Testis (tissue), 3 donors: ENCODE data around the gene BCAR3. TPM values are rescaled to one million over a fixed set of nuclear protein-coding genes. Genes with fewer than 3 reads are reported as not detected.

ENCODE experiments used
- DNase-seq: peaks from one replicate; pipeline ENCODE4 v3.0.0-alpha.2; 2019
- H3K27ac ChIP-seq, 2 donors: fragments of 200-600 bp; sonication (generic); one replicate each; pipeline ENCODE4 v1.5.1; 2019
- H3K27me3 ChIP-seq: fragments of 200-600 bp; sonication (generic); one replicate; pipeline ENCODE4 v1.5.1; 2019
- H3K36me3 ChIP-seq: fragments of 200-600 bp; sonication (generic); one replicate; pipeline ENCODE4 v1.5.1; 2017; ENCODE audit warnings: low read depth; ENCODE audit errors: missing control alignments
- H3K4me1 ChIP-seq: fragments of 200-600 bp; sonication (generic); one replicate; pipeline ENCODE4 v1.5.1; 2019
- H3K4me3 ChIP-seq, 2 donors: fragments of 200-600 bp; sonication (generic); one replicate each; pipeline ENCODE4 v1.5.1; 2017 to 2019
- H3K9me3 ChIP-seq: fragments of 200-600 bp; sonication (generic); one replicate; pipeline ENCODE4 v1.5.1; 2017
- POLR2A ChIP-seq: fragments of 450-650 bp; IDR thresholded peaks from one replicate; pipeline ENCODE4 v1.6.1; 2017; ENCODE audit warnings: antibody characterized with exemption, mild to moderate bottlenecking, moderate library complexity
- WGBS, 2 donors: methylation state at CpG; one replicate each; pipeline ENCODE4 v1.1.5; 2018; 5-methylcytosine and 5-hydroxymethylcytosine counted together
- intact Hi-C: fragments of 100-400 bp; cut with DNase I; formaldehyde crosslinking; loops from one replicate; pipeline ENCODE4 v1.15.1; 2023; ENCODE audit warnings: low total_unique reads
- polyA plus RNA-seq: library from polyadenylated mRNA; stranded (reverse); fragments of 350-450 nt; fragmentation: Illumina TruSeq; extraction: RNeasy Lipid Tissue Mini Kit (QIAGEN cat#74804); gene quantifications from one replicate; pipeline ENCODE4 v1.2.3, GENCODE V29; 2014; ENCODE audit warnings: low read depth, low replicate concordance; ENCODE audit not compliant: insufficient read depth
- total RNA-seq, 2 donors: library from RNA; depleted of rRNA; stranded (reverse); fragments of >200 nt; gene quantifications; one replicate each; pipeline ENCODE4 v1.2.3, GENCODE V29; 2016
- TF ChIP-seq, protein P1 (sequence below), 3 experiments: fragments of 450-650 bp in 2 of 3; fragments of 200-600 bp in 1 of 3; sonication (generic) in 1 of 3; IDR thresholded peaks; one replicate each; pipeline ENCODE4 v1.5.1; 2016 to 2019; ENCODE audit warnings: antibody characterized with exemption in 3 of 3, mild to moderate bottlenecking in 2 of 3, moderate library complexity in 1 of 3

The BCAR3 gene
- total and polyA plus RNA-seq, 3 donors from 2014 or later, result 23.2 to 55.9 (median 42.9) TPM

DNA sequence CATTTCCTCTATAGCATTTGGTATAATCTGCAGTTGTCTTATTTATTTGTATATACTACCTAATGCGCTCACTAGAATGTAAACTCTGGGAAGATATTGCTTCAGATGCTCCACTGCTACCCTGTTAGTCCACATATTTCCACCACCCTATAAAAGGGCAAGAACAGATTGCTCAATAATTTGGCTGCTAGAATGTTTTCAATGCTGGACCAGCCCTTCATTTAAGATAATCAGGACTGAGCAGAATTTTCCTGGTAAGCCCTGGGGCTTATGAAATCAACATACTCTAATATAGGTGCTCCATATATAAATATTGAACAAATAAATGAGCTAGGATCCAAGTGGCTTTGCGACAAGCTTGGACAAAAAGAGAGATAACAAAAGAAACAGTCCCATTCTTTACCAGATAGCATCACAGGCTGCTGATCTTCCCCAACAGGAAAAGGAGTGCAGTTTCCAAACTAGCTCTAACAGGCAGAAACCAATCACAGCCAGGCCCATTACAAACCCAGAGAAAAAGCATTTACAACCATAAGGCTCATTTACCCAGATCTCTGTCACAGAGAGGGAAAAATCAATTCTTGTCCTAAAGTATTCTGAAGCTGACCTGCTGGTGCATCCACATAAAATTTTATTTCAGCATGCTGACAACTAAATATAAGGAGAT, 8.3 kb downstream of the BCAR3 start:
- DNase-seq, result no peak
- TF ChIP-seq POLR2A, result no peak
- TF ChIP-seq, protein P1, sequence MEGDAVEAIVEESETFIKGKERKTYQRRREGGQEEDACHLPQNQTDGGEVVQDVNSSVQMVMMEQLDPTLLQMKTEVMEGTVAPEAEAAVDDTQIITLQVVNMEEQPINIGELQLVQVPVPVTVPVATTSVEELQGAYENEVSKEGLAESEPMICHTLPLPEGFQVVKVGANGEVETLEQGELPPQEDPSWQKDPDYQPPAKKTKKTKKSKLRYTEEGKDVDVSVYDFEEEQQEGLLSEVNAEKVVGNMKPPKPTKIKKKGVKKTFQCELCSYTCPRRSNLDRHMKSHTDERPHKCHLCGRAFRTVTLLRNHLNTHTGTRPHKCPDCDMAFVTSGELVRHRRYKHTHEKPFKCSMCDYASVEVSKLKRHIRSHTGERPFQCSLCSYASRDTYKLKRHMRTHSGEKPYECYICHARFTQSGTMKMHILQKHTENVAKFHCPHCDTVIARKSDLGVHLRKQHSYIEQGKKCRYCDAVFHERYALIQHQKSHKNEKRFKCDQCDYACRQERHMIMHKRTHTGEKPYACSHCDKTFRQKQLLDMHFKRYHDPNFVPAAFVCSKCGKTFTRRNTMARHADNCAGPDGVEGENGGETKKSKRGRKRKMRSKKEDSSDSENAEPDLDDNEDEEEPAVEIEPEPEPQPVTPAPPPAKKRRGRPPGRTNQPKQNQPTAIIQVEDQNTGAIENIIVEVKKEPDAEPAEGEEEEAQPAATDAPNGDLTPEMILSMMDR (IDR thresholded peaks at IDR 0.05), result no peak
- Histone ChIP-seq H3K27me3 (no peaks in the 10 kb centered on the region), H3K27ac (peak overlapping the region in 1 of 2 donors; percentile 72), H3K4me1 (peaks cover 65% of the 10 kb centered on the region), H3K9me3 (no peaks in the 10 kb centered on the region), H3K4me3 (no peak overlapping the region), H3K36me3 (no peaks in the 10 kb centered on the region)
- 77 to 89% methylated on average over 2 of the region's 2 CpGs for WGBS, 2 donors
- intact Hi-C loops, result no loop called here

DNA sequence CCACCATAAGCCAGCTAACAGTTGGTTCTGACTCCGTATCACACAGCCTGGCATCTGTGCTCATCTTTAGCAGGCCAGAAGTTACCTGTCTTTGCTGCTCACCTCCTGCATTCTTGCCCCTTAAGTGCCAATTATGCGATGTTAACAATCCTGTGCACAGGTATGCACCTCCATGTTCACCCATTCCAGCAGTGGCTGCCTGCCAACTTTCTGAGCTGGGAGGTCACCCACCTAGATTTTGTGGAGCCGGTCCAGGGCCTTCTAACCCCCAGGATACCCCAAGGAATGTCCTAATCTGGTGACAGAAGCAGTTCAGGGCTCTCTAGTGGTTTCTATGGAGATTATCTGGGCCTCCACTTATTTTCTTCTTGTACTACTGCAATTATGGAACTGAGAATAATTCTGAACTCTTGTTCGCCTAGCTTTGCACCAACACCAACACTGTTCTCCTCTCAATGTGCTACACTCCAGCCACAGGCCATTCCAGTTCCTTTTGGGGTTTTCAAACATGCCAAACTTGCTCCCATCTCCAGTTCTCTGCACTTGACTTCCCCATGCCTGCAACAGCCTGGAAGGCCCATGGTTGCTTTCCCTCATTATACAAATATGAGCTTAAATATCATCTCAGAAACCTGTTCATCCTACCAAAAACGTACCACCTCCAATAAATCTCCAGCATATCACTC, 9.0 kb downstream of the BCAR3 start:
- Histone ChIP-seq H3K27ac (peak overlapping the region; percentile 10 to 72), H3K4me1 (peaks cover 72% of the 10 kb centered on the region), H3K36me3 (no peaks in the 10 kb centered on the region), H3K4me3 (no peak overlapping the region), H3K27me3 (no peaks in the 10 kb centered on the region), H3K9me3 (no peaks in the 10 kb centered on the region)
- intact Hi-C loops, result no loop called here
- WGBS, 2 donors, result 64 to 80% methylated on average over 5 of the region's 5 CpGs
- TF ChIP-seq POLR2A, result no peak
- TF ChIP-seq, protein P1 (IDR thresholded peaks at IDR 0.05), result no peak
- DNase-seq, result no peak

DNA sequence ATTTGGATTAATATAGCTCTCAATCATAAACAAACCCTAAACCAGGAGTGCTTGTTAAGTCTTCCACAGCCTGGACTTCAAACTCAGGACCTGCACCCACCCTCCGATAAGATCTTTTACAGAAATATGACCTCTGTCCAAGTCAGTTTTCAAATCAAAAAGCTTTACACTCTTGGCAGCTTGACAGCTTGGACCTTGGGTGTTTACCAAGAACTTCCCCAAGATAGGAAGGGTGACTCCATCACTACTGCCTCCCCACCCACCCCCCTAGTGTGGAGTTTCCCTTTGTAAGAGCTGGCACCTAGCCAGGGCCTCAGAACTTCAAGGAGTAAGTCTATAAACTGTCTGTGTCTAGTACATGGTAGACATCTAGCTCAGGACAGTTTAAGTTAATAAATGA, 9.6 kb downstream of the BCAR3 start:
- intact Hi-C loops, result no loop called here
- WGBS, 2 donors, result 40 to 45% methylated on average over 1 of the region's 1 CpG
- peaks cover 77% of the 10 kb centered on the region for H3K4me1 ChIP-seq
- H3K36me3 ChIP-seq, result no peaks in the 10 kb centered on the region
- H3K9me3 ChIP-seq, result no peaks in the 10 kb centered on the region
- H3K27me3 ChIP-seq, result no peaks in the 10 kb centered on the region
- no peak overlapping the region for H3K4me3 ChIP-seq
- peak; percentile 78 for DNase-seq
- peak overlapping the region; percentile 10 to 72 for H3K27ac ChIP-seq
- TF ChIP-seq, protein P1 (IDR thresholded peaks at IDR 0.05), result no peak
- no peak for TF ChIP-seq POLR2A

DNA sequence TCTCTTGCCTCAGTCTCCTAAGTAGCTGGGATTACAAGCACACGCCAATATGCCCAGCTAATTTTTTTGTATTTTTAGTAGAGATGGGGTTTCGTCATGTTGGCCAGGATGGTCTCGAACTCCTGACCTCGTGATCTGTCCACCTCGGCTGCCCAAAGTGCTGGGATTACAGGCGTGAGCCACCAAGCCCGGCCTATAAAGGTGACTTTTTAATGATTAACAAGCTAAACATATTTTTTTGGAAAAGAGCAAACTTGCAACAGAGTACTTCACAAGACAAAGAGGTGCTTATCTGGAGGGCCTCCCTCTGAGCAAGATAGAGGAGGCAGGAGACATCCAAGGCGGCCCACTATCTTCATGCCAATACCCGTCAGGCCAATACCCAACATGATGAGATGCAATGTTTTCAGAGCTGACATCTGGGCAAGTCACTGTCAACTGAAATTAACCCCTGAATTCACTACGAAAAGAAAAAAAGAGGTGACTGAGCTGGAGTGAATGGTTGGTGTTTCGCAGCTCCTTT, 10.5 kb downstream of the BCAR3 start:
- DNase-seq, result peak; percentile 58
- no peaks in the 10 kb centered on the region for H3K27me3 ChIP-seq
- H3K27ac ChIP-seq, result peak overlapping the region in 1 of 2 donors; percentile 72

More for the DNA sequence above, 10.5 kb downstream of the BCAR3 start:
- Histone ChIP-seq H3K36me3 (no peaks in the 10 kb centered on the region), H3K4me3 (no peak overlapping the region), H3K4me1 (peaks cover 86% of the 10 kb centered on the region), H3K9me3 (no peaks in the 10 kb centered on the region)
- WGBS, 2 donors, result 66 to 79% methylated on average over 11 of the region's 11 CpGs
- intact Hi-C loops, result no loop called here
- TF ChIP-seq POLR2A, result no peak
- TF ChIP-seq, protein P1 (IDR thresholded peaks at IDR 0.05), result no peak
